Breast epithelium (tissue), 4 donors: ENCODE measurements around the gene C2orf74. TPM values are rescaled to one million over a fixed set of nuclear protein-coding genes. Genes with fewer than 3 reads are reported as not detected.
"Not testable (repeated sequence)": the region's sequence is repeated elsewhere in the genome, so short reads cannot be mapped to it uniquely, and the experiment has no call there.

Experiments
- DNase-seq, 2 donors: peaks; one replicate each; pipeline ENCODE4 v3.0.0-alpha.2; 2019; ENCODE audit warnings: low spot score in 2 of 2
- H3K27ac ChIP-seq, 2 donors: fragments of 200-600 bp; sonication (generic) in 1 of 2; one replicate each; pipeline ENCODE4 v1.5.1; 2016 to 2019; ENCODE audit warnings: mild to moderate bottlenecking in 1 of 2
- H3K27me3 ChIP-seq, 2 donors: fragments of 200-600 bp; sonication (generic) in 1 of 2; one replicate each; pipeline versions ENCODE4 v1.5.1 to v1.6.0; 2017 to 2019; ENCODE audit warnings: control low read depth in 1 of 2, mild to moderate bottlenecking in 1 of 2
- H3K36me3 ChIP-seq: fragments of 200-600 bp; one replicate; pipeline ENCODE4 v1.5.1; 2019
- H3K4me1 ChIP-seq, 2 donors: fragments of 200-600 bp; sonication (generic); one replicate each; pipeline ENCODE4 v1.5.1; 2016 to 2019; ENCODE audit warnings: control low read depth in 1 of 2
- H3K4me3 ChIP-seq, 3 donors: fragments of 200-600 bp; sonication (generic); 1 replicate in 2 of 3; 2 replicates in 1 of 3; pipeline ENCODE4 v1.5.1; 2016 to 2019; ENCODE audit warnings: mild to moderate bottlenecking in 3 of 3, moderate library complexity in 2 of 3
- H3K9me3 ChIP-seq, 2 donors: fragments of 200-600 bp; sonication (generic) in 1 of 2; one replicate each; pipeline ENCODE4 v1.5.1; 2016 to 2019; ENCODE audit warnings: control low read depth in 1 of 2
- POLR2A ChIP-seq: fragments of 450-650 bp; IDR thresholded peaks from one replicate; pipeline ENCODE4 v1.6.1; 2016; ENCODE audit warnings: antibody characterized with exemption, mild to moderate bottlenecking, moderate library complexity
- POLR2AphosphoS5 ChIP-seq, 3 donors: sonication (generic); formaldehyde crosslinking; IDR thresholded peaks; one replicate each; pipeline ENCODE4 v1.6.1; 2017; ENCODE audit warnings: antibody characterized with exemption in 3 of 3
- intact Hi-C: fragments of 100-400 bp; cut with DNase I; formaldehyde crosslinking; loops from one replicate; pipeline ENCODE4 v1.15.1; 2023; ENCODE audit warnings: low total_unique reads
- total RNA-seq, 3 donors: library from RNA; depleted of rRNA; stranded (reverse); fragments of >200 nt; gene quantifications; one replicate each; pipeline ENCODE4 v1.1.0, GENCODE V29; 2016
- TF ChIP-seq, protein P1 (sequence below), 3 donors: fragments of 450-650 bp; IDR thresholded peaks; one replicate each; pipeline ENCODE4 v1.5.1; 2016 to 2017; ENCODE audit warnings: antibody characterized with exemption in 3 of 3, mild to moderate bottlenecking in 3 of 3, moderate library complexity in 3 of 3

The C2orf74 gene
- total RNA-seq, 3 donors from 2014 or later: 15.7 to 40.5 (median 19.8) TPM

DNA sequence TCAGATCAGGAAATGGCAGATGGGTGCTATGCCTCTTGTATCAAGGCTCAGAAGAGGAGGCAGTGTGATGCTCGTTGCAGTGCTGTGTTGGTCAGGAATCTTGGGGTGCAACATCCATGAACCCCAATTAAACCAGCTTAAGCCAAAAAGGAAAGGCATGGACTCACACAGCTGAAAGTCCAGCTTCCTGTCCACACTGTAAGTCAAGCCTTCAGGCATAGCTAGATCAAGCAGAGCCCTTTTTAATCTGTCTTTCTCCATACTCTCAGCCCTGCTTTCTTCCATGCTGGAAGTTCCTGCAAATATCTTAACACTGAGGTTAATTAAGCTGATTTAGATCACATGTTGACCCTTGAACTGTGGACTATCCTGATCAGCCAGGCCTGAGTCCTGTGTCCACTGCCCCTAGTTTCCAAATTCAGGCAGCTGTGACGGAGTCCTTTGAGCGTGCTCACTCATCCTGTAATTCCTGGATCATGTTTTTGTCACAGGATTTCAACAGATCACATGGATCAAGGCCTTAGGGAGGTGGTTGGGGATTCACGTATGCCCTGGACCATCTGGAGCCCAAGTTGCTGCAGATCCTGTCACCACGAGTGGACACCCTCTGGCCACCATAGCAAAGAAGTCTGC, 4.5 kb upstream of the C2orf74 start:
- Histone ChIP-seq H3K9me3 (peaks cover 0 to 8% of the 10 kb centered on the region in 2 donors), H3K4me1 (no peaks in the 10 kb centered on the region)

DNA sequence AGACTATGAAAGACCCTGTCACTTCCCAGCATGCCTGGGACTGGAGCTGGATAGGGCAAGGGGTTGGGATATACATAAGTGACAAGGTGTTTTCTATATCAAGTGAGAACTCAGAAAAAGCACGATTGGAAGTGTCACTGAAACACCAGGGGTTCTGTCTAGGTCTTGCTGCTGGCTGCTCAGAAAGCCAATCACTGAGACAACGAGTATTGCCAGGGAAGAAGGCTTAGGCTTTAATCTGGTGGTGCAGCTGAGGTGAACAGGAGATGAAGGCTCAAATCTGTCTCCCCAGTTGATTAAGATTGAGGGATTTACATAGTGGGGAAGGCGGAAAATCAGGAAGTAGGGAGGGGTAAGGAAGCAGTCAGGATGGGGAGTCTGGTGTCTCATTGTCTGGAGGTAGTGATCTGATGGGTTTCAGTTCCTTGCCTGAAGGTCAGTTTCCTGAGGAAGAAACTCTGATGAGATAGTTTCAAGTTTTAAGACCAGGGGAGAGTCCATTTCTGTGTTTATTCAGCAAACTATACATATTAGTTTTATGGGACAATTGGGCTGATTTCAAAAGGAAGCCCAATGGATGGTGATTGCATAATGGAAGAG, 3.5 kb upstream of the C2orf74 start:
- peaks cover 0 to 8% of the 10 kb centered on the region in 2 donors for H3K9me3 ChIP-seq
- no peak overlapping the region for H3K4me3 ChIP-seq
- TF ChIP-seq, protein P1, sequence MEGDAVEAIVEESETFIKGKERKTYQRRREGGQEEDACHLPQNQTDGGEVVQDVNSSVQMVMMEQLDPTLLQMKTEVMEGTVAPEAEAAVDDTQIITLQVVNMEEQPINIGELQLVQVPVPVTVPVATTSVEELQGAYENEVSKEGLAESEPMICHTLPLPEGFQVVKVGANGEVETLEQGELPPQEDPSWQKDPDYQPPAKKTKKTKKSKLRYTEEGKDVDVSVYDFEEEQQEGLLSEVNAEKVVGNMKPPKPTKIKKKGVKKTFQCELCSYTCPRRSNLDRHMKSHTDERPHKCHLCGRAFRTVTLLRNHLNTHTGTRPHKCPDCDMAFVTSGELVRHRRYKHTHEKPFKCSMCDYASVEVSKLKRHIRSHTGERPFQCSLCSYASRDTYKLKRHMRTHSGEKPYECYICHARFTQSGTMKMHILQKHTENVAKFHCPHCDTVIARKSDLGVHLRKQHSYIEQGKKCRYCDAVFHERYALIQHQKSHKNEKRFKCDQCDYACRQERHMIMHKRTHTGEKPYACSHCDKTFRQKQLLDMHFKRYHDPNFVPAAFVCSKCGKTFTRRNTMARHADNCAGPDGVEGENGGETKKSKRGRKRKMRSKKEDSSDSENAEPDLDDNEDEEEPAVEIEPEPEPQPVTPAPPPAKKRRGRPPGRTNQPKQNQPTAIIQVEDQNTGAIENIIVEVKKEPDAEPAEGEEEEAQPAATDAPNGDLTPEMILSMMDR (IDR thresholded peaks at IDR 0.05): no peak
- TF ChIP-seq POLR2A (no peak), POLR2AphosphoS5 (IDR thresholded peaks at IDR 0.05) (no peak)
- no peaks in the 10 kb centered on the region for H3K27me3 ChIP-seq
- intact Hi-C loops: no loop called here
- H3K27ac ChIP-seq: no peak overlapping the region
- no peaks in the 10 kb centered on the region for H3K36me3 ChIP-seq
- DNase-seq: no peak
- no peaks in the 10 kb centered on the region for H3K4me1 ChIP-seq

More for the DNA sequence above, 4.5 kb upstream of the C2orf74 start:
- TF ChIP-seq POLR2AphosphoS5 (IDR thresholded peaks at IDR 0.05) (no peak), POLR2A (no peak)
- TF ChIP-seq, protein P1 (IDR thresholded peaks at IDR 0.05): no peak
- no peak for DNase-seq
- Histone ChIP-seq H3K27me3 (no peaks in the 10 kb centered on the region), H3K36me3 (no peaks in the 10 kb centered on the region), H3K27ac (no peak overlapping the region), H3K4me3 (no peak overlapping the region)
- intact Hi-C loops: no loop called here

DNA sequence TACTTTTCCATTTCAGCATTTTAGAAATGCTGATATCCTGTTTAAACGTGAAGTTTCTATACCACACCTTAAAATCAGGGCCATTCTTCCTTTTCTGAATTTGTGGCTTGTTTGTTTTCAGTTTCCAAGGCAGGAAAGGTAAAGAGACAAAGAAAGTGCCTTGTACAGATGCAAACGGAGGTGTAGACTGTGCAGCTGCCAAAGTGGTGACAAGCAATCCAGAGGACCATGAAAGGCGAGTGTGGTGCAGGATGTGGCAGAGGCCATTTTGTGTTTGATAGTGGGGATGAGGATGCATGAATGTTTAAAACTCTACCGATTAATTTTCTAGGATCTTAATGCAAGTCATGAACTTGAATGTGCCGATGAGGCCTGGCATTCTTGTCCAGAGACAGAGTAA, 733 bp downstream of the C2orf74 start:
- no peak for TF ChIP-seq POLR2AphosphoS5 (IDR thresholded peaks at IDR 0.05)
- TF ChIP-seq, protein P1 (IDR thresholded peaks at IDR 0.05): no peak
- TF ChIP-seq POLR2A: no peak
- H3K27me3 ChIP-seq: no peaks in the 10 kb centered on the region
- no peak overlapping the region for H3K27ac ChIP-seq
- peaks cover 0 to 8% of the 10 kb centered on the region in 2 donors for H3K9me3 ChIP-seq
- no peaks in the 10 kb centered on the region for H3K36me3 ChIP-seq
- no peak for DNase-seq
- intact Hi-C loops: no loop called here
- H3K4me1 ChIP-seq: no peaks in the 10 kb centered on the region
- no peak overlapping the region for H3K4me3 ChIP-seq

DNA sequence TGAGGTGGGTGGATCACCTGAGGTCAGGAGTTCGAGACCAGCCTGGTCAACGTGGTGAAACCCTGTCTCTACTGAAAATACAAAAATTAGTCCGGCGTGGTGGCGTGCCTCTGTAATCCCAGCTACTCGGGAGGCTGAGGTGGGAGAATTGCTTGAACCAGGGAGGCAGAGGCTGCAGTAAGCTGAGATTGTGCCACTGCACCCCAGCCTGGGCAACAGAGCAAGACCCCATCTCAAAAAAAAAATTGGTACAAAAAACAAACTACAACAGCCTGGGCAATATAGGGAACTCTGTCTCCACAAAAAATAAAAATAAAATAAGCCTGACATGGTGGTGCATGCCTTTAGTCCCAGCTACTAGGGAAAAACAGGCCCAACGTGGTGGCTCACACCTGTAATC, 3.1 kb downstream of the C2orf74 start:
- H3K4me3 ChIP-seq, H3K9me3 ChIP-seq, H3K4me1 ChIP-seq, H3K27ac ChIP-seq, H3K27me3 ChIP-seq, H3K36me3 ChIP-seq, intact Hi-C loops, DNase-seq: not testable (repeated sequence)

DNA sequence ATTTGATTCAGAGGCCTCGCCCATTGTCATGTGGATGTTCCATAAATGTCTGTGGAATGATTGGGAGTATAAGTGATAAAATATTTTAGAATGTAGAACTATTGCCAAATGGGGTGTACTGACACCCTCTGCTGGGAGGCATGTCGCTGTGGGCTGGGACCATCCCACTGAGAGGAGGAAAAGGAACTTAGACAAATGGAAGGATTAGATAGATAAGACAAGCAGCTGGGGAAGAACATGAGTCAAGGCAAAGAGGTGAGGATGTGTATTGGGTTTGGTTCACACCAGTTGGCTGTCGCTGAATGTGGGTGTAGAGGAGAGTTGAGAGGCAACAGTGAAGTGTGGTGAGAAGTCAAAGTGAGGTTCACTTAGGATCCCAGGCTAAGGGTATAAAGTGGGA, 4.0 kb downstream of the C2orf74 start:
- no peak for DNase-seq
- Histone ChIP-seq H3K4me1 (no peaks in the 10 kb centered on the region), H3K4me3 (no peak overlapping the region), H3K36me3 (no peaks in the 10 kb centered on the region), H3K27ac (no peak overlapping the region), H3K27me3 (no peaks in the 10 kb centered on the region), H3K9me3 (no peaks in the 10 kb centered on the region)
- TF ChIP-seq, protein P1 (IDR thresholded peaks at IDR 0.05): no peak
- no peak for TF ChIP-seq POLR2AphosphoS5 (IDR thresholded peaks at IDR 0.05)
- TF ChIP-seq POLR2A: no peak
- intact Hi-C loops: no loop called here
